HG02571 (cell line): ENCODE results near the gene KLF3.

Source experiments
- ATAC-seq: cut with Tn5 transposase; IDR thresholded peaks from one replicate; pipeline ENCODE4 v1.9.1; 2021; ENCODE audit warnings: mild to moderate bottlenecking, moderate library complexity; ENCODE audit not compliant: unreplicated experiment

Gene KLF3

DNA sequence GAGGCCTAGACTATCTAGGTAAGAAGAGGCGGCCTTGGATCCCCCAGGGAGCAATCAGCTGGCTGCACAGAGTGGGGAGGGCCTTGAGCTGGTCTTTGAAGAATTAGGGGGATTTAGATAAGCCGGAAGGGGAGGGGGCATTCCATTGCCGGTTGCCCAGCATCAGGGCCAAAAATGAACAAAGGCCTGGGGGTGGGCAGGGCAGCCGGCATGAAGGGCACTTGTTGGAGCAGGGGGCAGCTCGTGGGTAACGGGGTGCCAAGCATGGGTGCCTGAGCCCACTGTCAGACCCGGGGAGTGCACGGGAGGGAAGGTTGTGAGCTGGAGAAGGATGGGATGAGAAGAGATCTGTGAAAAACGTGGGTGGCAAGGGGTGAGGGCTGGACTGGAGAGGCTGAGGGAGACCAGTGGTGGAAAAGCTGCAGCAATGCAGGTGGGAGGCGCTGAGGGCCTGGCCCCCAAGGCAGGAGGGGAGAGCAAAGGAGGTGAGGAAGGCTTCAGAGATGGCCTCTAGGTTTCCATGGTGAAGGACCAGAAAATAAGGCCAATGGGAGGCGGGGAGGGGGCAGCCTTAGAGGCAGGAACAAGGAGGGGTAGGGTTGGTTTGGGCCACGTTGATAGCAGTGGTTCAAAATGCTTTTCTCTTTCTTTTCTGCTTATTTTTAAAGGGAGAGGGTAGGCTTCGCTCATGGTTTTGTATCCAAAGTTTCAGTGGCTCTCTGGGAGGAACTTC is 8.6 kb downstream of the KLF3 start:
- no peak for ATAC-seq

DNA sequence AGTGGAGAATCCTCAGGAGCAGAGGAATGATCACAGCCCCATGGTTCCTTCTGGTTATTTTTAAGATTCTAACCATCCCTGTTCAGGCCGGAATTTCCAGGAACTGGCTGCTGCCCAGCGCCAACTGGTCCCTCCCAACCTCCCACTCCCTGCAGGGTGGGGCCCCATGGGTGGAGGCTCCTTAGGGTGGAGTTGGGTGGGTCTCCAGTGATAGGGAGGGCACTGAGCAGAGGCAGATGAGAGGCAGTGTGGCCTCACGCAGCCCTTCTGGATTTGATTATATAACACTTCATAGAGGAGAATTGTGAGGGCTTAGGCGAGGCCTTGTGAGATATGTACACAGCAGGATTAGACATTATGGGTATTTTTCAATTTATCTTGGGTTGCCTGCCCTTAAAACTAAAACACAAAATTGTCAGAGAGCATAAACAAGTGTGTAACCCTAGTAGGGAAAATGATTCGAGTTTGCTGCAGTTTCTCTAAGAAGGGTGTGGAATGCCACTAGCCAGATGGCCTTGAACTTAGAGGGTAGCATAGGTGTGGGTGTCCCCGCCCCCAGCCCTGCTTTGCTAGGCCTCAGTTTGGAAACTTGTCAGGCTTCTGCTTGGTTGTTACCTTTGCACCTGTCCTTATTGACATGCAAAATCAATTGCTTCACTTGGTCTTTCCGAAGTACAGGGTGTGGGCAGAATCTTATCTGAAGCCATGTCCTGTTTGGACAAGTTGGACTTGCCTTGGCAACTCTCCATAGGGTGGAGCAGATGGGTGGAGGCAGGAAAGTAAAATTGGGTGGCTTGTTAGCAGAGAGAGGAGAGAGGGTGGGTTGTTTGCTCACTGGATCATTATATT is 9.4 kb downstream of the KLF3 start:
- ATAC-seq, result no peak

DNA sequence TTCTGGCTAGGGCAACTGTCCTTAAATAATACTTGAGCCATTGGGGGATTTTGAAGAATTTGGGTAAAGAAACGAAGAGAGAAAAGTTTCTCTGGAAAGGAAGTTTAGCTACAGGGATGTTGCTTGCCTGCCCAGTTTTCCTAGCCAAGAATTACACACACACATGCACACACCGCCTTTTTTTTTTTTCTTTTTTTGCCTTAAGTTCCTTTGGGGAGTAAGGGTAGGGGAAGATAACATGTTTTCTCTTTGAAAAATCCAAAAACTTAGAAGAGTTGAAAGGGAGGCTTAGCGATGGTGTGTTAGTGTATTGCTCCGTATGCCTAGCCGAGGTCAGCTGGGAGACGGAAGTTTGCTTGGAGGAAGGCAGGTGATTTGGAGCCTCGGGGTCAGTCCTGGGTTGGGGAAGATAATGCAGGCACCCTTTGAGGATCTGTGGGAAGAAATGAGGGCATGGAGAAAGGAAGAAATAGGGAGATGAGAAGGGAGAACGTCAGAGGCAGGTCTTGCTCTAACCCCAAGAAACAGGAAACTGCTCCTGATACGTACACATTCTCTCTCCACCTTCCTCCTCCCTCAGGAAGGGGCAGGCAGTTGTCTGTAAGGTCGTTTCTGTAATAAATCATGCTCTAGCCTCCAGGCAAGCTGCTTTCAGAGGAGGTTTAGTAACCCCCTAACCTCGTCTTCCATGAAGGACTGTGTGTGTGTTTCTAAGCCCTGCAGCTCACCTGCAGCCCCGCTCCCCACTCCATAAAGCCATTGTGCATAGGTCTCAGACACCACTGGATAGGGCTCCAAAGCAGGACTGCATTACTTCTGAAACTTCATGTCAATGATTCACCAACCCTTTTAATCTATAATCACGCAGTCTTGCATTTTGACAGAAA is 10.5 kb downstream of the KLF3 start:
- ATAC-seq, result no peak

DNA sequence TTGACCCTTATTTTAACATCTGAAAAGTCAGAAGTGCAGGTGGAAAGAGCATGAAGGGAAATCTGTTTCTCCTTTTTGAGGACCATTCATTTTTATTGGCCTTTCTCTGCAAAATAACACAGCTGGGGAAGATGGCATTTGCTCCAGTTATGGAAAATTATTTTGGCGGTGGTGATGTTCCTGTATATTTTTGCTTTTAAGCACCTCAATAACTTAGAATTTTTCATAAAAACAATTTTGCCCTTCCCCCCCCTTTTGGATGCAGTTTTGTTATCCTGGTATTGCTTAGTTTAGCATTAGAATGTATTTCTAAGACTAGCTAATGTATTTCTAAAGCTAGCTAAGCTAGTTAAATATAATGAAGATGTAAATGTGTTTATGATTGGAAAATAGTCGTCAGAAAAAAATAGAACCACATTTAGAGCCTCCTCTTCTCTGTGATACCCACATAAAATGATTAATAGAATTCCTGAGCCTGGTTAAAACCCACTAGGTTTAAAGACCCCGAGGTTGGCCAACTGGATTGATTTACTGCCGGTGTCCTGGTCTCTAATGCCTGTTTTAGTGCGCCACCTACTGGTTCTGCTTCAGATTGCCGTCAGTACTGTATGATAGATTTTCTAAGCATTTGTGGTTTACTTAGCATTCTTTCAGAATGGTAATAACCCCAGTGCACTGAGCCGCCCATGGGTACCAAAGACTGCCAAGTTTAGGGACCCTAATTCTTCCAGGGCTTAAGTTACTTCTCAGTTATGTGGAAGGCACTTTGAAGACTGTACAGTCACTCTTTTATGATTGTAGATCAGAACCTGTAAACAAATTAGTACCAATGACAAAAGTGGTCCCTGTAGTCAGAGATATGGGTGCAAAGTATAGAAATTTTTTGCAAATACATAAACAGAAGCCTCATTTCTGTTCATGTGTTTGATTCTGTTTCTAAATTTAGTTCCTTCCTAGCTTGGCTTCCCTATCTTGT is 11.4 kb downstream of the KLF3 start:
- ATAC-seq, result no peak

DNA sequence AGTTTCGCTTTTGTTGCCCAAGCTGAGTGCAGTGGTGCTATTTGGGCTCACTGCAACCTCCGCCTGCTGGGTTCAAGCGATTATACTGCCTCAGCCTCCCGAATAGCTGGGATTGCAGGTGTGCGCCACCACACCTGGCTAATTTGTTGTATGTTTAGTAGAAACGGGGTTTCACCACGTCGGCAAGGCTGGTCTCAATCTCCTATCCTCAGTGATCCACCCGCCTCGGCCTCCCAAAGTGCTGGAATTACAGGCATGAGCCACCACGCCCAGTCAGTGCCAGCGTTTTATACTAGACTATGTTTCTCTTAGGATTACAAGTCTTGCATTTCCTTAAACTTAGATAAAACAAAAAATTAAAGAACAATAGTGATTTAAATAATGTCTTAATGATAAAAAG is 13.0 kb downstream of the KLF3 start:
- ATAC-seq, result no peak

DNA sequence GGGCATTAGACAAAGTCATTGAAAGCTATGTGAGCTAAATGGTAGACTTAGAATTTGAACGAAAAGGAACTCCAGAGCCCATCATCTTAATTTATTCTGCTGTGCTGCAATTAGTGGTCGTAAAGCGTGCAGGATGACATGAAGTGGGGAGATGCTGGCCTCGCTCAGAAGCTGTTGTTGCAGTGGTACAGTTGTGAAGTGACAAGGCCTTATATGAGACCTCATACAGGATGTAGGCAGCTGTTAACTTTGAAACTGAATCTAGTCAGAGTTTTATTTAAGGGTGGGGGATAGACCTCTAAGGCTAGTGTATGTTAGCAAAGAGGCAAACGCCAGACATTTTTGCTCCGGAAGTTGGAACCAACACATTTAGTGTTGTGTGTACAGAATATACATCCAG is 13.4 kb downstream of the KLF3 start:
- no peak for ATAC-seq

DNA sequence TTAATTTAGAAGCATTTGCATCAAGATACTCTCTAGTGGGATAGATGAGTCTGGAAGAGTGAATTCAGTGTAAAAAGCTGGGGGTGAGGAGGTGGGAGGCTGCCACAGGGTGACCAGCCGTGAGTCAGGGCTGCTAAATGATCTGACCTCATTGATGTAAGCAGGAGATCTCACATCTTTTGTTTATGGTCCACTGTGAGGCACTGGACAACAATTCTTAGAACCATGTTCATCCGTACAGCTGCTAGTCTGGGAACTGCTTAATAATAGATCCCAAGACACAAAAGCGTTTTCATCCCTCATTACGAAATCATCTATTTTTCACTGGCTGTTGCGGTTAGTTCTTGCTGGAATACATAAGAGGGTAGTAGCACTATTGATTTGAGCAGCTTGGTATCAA is 14.1 kb downstream of the KLF3 start:
- ATAC-seq, result no peak

DNA sequence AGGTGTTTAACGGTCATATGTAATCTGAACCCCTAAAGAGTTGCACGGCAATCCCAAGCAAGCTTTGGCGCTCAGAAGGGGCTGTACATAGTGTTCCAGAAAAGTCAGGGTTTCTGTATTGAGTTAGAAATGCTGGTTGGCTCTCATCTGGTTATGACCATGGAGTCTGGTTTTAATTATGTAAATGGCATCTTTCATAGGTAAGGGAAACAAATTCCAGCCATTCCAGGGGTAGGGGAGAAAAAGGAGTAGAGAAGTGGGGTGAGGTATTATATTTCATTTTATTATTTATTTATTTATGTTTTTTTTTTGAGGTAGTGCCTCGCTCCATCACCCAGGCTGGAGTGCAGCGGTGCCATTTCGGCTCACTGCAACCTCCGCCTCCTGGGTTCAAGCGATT is 15.9 kb downstream of the KLF3 start:
- ATAC-seq, result no peak

DNA sequence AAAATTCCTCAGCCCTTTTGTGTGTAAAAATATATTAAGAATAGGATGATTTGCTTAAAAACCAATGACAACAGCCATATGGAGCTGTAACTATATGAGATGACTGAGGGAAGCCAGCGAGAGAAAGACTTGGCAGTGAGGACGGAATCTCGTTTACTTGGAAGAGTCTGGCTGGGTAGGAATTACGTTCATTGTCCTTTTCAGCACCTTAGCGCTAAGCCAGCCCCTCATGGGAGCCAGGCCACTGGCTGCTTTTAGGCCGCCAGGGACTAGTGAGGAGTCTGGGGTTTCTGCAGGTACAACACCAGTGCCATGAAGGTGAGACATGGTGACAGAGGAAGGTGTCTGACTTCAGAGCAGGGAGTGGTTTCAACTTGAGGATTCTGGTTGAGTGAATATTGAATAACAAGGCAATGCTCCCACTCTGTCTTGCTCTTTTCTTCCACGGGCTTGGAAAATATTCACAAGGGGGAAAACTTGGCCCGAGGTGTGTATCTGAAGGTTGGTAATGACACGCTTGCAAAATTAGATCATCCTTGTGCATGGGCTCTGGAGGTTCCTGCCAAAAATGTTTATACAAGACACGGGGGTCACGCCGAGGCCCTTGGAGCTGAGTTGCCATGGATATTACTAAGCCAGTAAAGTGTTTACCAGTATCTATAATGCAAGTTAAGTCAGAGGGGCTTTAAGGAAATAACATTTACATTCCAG is 17.4 kb downstream of the KLF3 start:
- no peak for ATAC-seq

DNA sequence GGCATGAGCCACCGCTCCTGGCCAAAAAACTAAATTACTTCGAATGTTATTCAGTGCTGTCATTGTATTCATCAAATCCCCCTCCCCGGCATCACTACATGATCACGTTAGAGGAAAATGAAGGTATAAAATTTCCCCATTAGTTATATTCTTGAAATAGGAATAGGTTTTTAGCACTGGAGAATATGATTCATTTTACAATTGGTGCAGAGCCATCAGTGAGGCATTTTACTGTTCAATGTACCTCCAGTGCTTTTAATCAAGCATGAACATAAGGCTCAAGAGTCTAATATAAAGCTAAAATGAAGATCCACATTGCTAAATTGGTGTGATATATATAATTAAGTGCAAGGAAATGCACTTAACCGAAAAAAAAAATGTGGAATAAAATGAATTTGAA is 18.3 kb downstream of the KLF3 start:
- ATAC-seq, result no peak

DNA sequence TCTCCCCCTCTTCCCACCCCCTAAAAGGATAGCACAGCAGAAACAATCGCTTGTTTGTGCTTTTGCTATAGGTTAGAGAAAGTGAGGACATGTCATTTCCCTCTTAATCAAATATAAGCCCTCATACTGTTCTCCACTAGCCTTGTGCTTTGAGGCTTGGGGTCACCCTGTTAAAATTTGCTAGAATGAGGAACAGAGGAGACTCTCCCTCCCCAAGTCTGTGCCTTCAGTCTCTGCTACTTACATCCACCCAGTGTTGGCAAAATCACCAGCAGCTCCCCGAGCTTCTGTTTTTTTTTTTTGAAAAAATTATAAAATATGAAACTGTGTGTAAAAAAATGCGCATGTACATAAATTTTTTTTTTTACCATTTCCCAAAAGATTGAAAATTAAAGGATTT is 19.3 kb downstream of the KLF3 start:
- ATAC-seq, result no peak

DNA sequence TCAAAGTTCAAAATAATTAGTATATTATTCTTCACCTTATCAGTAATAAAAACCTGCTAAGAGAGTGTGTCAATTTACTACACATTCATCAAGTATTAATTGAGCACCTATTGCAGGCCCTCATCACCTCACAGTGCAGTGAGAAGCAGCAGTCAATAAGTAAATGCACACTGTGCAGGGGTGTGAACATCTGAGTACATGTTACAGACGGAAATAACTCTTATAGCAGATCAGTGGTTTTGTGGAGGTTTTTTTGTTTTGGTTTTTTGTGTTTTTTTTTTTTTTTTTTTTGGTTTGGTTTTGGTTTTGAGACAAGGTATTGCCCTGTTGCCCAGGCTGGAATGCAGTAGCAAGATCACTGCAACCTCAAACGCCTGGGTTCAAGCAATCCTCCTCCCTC is 20.3 kb downstream of the KLF3 start:
- no peak for ATAC-seq

DNA sequence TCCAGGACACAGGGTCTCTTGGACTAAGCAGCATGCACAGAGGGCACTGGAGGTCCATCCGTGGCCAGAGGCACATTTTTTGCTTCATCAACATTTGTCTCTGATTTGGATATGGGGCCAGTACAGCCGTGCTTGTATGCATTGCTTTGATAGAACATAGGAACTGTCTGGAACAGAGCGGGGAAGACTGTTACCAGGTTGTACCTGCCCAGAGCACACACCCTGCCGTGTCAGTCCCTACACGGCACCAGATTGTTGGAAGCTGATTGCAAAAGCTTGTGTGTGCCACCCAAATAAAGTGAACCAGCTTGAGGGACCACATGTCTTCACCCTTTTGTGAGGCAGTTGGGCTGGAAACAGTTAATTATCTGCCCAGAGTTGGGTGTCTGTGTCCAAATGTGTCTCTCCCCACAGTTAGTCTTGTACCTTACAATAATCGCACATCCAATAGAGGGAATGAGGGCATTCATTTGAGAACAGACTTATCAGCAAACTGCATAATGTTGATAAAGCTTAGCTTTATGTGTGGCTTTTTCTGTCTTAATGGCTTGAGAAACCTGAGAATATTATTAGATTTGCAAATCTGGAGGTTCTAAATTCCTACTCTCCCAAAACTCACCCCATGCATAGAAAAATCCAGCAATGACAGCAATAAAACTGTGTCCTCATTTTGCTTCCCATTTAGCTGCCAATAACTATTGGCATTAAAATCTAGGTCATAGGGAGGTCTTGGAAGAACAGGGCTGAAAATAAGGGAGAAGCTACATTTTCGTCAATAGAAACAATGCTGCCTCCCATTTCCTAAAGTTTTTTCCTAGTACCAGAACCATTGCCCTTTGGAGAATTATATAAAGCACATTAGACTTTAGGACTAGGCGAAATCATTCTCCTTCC is 21.2 kb downstream of the KLF3 start:
- no peak for ATAC-seq

DNA sequence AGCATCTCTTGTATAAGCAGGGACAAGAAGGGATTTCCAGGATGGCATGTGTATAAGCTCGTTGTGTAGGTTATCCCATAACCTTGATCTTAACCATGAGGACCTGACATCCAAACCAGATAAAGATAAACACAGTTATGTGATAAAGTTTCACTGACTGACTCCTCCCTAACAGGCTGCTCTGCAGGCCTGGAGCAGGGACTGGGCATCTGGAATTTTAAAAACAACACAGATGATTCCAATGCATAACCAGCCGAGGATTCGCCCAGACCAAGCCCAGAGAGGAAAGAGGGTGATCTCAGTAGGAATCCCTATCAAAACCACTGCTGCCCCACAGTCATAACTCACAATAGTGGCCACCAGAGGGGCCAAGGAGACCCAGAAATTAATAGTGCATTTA is 22.7 kb downstream of the KLF3 start:
- ATAC-seq, result no peak

DNA sequence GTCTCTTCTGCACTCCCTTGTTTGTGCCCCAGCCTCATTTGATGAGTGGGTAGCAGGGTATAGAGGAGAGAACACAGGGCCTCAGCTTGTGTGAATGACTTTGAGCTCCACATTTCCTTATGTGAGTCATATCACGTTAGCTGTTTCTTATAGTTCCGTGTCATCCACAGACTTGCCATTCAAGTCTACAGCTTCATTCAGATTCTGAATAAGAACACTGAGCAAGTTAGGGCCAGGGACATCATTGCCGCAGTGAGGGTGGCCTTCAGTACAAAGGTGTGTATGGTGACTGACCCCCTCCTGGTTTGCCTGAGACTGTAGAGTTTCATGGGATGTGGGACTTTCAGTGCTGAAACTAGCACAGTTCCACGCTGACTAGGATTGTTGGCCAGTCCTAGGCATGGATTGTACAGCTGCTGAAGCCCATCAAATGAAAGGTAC is 23.6 kb downstream of the KLF3 start:
- no peak for ATAC-seq

DNA sequence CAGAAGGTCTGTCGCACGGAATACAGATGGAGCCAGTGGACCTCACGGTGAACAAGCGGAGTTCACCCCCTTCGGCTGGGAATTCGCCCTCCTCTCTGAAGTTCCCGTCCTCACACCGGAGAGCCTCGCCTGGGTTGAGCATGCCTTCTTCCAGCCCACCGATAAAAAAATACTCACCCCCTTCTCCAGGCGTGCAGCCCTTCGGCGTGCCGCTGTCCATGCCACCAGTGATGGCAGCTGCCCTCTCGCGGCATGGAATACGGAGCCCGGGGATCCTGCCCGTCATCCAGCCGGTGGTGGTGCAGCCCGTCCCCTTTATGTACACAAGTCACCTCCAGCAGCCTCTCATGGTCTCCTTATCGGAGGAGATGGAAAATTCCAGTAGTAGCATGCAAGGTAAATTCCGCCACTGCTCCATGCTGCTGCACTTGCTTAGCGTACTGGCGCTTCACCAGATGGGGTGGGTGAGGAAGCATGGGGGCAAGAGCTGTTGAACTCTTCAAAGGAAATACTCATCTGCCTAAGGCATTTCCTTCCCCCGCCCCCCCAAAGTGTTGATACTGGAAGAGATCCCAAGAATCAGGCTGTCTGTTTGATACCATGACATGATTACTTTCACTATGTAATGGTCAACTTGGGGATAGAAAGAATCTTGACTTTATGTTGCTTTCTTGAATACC is 24.8 kb downstream of the KLF3 start:
- no peak for ATAC-seq

DNA sequence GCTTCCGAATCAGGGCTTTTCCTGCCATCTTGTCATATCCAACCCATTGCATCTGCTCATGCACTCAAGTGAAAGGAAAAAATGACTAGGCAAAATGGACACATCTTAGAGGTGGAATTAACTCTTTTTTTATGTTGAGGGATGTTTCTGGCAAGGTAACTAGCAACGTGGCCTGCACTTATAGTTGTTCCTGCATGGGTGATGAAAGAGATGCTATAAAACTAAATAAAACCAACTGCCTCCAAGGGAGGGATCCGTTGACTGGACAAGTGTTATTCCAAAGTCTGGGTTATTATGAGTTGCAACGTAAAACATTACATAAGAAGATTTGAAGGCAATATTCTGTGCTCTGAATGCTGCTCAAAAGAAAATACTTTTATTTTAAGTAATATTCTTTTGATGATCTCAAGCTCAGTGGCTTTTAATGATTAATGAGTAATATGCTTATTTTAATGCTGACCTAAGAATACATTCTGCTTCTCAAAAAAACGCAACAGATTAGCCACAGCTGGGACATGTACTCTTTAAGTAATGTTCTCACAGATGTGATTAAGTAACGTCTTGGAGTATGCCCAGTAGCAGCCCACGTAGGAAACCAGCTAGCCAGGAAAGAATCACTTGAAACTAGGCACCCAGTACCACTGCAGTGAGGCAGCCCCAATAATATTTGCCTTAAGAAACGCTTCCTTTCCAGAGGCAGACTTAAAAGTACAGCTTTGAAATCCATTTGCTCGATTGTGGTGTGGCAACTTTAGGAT is 27.4 kb downstream of the KLF3 start:
- ATAC-seq, result no peak
